ENCODE data around the gene MIEN1.
"Not testable (repeated sequence)": the region's sequence is repeated elsewhere in the genome, so short reads cannot be mapped to it uniquely, and the experiment has no call there.

The MIEN1 gene

DNA sequence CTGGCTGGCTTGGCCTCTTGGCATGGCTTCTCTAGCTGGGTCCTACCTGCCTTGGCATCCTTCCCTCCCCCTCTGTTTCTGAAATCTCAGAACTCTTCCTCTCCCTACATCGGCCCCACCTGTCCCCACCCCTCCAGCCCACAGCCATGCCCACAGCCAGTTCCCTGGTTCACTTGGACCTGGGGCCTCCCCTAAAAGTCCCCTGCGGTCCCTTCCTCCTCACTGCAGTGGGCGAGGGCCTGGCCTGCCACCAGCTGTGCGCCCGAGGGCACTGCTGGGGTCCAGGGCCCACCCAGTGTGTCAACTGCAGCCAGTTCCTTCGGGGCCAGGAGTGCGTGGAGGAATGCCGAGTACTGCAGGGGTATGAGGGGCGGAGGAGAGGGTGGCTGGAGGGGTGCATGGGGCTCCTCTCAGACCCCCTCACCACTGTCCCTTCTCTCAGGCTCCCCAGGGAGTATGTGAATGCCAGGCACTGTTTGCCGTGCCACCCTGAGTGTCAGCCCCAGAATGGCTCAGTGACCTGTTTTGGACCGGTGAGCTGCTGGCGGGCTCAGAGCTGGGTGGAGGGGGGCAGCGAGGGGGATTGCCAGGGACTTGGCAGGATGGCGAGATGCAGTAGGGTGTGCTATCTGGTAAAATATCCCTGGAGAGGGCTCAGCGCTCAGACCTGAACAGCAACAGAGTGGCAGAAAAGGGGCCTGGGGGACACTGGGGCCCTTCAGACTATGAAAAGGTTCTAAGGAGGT, 14.1 kb downstream of the MIEN1 start:
- no peak for DNase-seq (ENCODE audit: low read depth)

DNA sequence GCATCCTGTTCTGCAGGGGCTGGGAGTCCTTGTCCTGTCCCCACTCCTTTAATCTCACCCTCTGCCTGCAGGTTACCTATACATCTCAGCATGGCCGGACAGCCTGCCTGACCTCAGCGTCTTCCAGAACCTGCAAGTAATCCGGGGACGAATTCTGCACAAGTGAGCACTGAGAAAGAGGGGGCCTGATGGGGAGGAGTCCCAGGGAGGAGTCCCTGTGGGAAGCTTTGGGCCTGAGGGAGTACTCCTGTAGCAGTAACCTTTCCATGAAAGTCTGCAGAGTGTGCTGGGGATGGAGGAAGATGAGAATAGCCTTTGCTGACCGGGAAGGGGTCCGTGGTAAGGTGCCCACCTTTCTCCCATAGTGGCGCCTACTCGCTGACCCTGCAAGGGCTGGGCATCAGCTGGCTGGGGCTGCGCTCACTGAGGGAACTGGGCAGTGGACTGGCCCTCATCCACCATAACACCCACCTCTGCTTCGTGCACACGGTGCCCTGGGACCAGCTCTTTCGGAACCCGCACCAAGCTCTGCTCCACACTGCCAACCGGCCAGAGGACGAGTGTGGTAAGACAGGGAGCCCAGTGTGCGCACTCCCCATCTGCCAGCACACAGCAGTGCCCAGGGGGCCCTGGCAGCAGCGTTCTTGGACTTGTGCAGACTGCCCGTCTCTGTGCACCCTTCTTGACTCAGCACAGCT, 14.8 kb downstream of the MIEN1 start:
- no peak for DNase-seq (ENCODE audit: low read depth)

DNA sequence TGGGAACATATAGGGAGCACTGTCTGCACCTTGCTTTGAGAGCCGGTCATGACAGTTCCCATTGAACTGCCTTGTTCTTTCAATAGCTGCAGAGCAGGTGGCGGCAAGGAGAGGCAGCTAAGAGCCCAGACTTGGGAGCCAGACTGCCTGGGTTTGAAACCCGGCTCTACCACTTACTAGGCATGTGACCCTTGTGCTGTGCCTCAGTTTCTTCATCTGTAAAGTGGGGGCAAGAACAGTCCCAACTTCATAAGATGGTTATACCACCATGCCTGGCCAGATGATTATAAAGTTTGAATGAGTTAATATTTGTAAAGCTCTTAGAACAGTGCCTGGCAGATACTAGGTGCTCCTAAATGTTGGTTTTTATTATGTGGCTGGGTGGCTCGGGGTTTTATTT, 16.1 kb downstream of the MIEN1 start:
- no peak for DNase-seq (ENCODE audit: low read depth)

DNA sequence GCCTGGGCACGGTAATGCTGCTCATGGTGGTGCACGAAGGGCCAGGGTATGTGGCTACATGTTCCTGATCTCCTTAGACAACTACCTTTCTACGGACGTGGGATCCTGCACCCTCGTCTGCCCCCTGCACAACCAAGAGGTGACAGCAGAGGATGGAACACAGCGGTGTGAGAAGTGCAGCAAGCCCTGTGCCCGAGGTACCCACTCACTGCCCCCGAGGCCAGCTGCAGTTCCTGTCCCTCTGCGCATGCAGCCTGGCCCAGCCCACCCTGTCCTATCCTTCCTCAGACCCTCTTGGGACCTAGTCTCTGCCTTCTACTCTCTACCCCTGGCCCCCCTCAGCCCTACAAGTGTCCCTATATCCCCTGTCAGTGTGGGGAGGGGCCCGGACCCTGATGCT, 18.5 kb downstream of the MIEN1 start:
- no peak for DNase-seq (ENCODE audit: low read depth)

DNA sequence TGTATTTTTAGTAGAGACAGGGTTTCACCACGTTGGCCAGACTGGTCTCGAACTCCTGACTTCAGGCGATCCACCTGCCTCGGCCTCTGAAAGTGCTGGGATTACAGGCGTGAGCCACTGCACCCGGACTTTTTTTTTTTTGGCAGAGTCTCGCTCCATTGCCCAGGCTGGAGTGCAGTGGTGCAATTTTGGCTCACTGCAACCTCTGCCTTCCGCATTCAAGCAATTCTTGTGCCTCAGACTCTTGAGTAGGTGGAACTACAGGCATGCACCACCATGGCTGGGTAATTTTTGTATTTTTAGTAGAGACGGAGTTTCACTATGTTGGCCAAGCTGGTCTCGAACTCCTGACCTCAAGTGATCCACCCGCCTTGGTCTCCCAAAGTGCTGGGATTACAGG, 19.3 kb downstream of the MIEN1 start:
- not testable (repeated sequence) for DNase-seq (ENCODE audit: low read depth)

DNA sequence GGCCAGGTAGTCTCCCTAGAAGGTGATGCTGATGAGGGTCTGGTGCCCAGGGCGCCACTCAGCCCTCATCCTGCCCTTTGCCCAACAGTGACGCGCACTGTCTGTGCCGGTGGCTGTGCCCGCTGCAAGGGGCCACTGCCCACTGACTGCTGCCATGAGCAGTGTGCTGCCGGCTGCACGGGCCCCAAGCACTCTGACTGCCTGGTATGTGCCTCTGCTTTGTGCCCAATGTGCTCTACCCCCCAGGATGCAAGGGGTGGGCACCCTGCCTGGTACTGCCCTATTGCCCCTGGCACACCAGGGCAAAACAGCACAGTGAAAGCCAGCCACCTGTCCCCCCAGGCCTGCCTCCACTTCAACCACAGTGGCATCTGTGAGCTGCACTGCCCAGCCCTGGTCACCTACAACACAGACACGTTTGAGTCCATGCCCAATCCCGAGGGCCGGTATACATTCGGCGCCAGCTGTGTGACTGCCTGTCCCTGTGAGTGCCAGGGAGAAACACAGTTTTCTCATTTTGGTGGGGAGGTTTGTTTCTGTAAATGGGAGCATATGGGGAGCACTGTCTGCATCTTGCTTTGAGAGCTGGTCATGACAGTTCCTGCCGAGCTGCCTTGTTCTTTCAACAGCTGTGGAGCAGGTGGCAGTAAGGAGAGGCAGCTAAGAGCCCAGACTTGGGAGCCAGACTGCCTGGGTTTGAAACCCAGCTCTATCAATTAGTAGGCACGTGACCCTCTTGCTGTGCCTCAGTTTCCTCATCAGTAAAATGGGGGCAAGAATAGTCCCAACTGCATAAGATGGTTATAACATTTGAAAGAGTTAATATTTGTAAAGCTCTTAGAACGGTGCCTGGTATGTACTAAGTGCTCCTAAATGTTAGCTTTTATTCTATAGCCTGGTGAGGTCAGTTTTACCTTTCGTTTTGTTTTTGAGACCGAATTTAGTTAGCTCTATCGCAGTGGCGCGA, 20.1 kb downstream of the MIEN1 start:
- DNase-seq (ENCODE audit: low read depth) = no peak

DNA sequence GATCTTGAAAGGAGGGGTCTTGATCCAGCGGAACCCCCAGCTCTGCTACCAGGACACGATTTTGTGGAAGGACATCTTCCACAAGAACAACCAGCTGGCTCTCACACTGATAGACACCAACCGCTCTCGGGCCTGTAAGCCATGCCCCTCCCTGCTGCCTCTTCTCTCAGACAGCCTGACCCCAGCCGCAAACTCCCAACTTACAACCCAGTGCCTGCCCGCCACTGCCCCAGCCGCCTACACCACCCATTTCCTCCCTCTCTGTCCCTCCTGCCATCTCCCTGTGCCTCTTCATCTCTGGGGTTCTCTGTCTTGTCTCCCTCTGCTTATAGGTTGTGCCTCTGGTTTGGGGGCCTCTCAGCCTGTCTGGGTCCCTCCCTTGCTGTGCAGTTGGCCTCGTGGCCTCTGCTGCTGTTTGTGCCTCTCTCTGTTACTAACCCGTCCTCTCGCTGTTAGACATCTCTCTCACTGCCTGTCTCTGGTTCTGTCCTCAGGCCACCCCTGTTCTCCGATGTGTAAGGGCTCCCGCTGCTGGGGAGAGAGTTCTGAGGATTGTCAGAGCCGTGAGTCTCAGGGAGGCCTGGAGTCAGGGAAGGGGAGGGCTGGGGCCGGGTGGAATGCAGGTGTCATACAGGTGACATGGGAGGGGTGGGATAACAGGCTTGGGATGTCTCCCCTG, 20.9 kb downstream of the MIEN1 start:
- no peak for DNase-seq (ENCODE audit: low read depth)

DNA sequence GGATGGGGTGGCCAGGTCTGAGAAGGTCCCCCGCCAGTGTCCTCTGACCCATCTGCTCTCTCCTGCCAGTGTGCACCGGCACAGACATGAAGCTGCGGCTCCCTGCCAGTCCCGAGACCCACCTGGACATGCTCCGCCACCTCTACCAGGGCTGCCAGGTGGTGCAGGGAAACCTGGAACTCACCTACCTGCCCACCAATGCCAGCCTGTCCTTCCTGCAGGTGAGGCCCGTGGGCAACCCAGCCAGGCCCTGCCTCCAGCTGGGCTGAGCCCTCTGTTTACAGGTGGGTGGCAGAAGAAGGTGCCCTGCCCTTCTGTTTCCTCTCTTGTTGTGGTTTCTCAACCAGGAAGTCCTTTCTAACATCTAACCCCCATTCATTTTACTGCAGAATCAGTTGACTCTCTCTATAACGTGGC, 23.4 kb downstream of the MIEN1 start:
- DNase-seq (ENCODE audit: low read depth) = no peak

DNA sequence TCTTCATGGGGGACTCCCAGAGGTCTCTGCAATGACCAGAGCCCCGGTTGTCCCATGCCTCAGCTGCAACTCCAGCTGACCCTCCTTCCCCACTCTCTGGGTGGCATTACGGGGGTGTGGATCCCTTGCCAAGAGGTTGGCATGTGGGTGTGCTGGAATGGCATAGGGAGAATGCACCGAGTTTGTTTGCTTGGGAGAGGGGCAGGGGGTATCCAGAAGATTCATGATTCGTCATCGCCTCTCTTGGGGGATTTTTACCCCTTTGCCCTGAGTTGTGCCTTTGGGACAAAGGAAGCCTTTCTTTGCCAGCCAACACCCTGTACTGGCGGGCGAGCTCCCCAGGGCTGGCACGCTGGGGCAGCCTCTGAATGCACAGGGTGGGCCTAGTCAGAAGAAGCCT, 23.9 kb downstream of the MIEN1 start:
- no peak for DNase-seq (ENCODE audit: low read depth)

DNA sequence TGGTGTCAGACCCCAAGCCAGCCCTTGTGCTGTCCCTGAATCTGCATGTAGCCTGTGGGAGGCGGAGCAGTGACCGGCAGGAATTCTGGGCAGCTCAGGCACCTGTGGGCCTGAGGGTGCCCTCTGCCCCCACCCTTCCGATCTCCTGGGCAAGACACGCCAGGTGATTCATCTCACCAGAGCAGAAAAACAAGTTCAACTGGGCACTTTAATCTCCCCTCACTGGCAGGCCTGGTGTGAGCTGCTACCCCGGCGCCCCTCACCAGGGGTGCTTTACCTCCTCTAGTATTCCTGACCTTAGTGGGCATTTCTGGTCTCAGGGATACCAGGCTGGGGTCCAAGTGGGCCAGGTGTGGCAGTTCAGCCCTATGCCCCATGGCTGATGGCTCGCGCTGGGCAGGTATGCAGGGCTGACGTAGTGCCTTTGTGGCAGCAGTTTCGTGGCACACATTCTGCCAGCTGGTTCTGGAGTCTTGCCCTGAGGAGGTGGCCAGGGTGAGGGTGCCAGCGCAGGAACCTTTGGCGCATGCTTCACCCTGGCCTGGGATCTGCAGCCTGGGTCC, 24.5 kb downstream of the MIEN1 start:
- DNase-seq (ENCODE audit: low read depth) = no peak

DNA sequence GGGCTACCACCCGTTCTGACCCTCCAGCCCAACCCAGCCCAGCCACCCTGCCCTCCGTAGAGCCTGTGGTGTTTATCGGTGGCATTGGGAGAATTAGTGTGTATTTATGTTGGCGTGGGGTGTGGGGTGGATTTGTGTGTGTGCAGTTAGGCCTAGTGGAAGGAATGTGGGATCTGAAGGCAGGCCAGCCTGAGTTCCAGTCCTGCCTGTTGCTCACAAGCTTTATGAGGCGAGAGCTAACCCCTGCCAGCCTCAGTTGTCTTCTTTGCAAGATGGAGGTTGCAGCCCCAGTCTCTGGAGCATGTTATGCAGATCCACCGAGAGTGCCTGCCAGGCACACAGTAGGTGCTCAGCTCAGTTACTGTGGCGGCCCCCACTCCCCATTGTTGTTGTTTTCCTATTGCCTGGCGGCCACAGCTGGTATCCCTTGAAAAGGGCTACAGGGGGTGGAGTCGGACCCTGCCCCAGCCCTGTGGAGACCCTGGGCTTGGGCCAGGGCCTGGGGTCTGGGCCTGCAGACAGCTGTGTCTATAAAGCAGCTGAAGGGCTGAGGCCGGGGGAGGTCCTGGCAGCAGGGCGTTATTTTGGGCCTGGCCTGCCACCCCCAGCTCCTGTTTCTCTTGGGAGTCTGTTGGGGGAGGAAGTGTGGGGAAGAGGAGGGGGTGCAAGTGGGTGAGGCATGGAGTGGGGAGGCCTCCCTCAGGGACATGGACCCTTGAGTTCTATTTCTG, 25.3 kb downstream of the MIEN1 start:
- DNase-seq (ENCODE audit: low read depth) = no peak

DNA sequence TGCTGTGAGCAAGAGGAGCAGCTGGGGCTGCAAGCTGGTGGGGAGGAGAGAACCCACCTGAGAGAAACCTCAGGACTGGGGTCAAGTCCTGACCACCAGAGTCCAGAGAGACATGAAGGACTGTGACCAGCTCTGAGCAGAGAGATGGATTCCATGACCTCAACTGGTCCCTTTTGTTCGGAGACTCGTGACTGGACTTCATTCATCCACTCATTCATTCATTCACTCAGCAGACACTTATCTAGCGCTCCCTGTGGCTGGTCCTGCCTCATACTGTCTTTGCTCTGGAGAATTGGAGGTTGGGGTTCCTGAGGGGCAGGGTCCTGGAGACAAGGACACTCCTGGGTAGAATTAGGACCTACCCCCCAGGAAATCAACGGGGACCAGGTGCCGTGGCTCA, 26.4 kb downstream of the MIEN1 start:
- no peak for DNase-seq (ENCODE audit: low read depth)

DNA sequence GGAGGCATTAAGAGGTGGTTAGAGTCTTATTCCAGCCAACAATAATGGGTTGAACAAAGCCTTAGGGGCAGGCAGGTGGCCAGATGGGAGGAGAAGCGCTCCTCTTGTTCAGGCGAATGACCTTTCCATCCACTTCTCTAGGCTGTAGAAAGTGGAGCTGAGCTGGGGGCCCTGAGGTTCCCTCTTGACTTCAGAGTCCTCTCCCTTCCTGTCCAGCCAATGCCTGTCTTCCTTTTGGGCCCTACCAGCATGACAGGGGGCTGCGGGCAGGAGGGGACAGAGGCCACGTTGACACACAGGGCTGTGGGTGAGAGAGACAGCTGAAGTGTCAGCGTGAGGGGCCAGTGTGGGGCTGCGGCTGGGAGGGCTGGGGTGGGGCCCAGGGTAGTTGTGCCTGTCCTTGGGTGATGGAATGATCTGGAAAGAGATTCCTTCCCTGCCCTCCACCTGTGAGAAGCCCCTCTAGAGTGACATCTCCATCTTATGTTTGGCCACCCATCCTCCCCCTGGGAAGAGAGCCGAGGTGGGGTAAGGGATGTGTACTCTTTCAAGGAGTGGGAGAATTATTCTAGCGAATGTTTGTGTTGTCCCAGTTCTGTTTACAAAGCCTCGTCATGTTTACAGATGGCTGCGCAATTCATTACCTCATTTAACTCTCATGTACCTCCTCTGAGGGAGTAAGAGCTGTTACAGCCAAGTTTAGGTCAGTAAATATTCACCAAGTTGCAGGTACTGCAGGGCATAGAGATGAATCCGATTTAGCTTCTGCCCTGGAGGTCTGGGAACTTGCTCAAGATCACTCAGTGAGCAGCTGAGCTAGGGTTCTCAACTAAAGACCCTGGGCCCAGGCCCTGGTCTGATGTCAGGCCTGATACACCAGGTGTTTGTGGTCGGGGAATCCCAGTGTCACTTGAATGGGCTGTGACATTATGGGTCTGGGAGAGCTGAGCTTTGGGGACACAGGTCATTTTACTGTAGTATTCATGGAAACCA, 27.1 kb downstream of the MIEN1 start:
- no peak for DNase-seq (ENCODE audit: low read depth)

DNA sequence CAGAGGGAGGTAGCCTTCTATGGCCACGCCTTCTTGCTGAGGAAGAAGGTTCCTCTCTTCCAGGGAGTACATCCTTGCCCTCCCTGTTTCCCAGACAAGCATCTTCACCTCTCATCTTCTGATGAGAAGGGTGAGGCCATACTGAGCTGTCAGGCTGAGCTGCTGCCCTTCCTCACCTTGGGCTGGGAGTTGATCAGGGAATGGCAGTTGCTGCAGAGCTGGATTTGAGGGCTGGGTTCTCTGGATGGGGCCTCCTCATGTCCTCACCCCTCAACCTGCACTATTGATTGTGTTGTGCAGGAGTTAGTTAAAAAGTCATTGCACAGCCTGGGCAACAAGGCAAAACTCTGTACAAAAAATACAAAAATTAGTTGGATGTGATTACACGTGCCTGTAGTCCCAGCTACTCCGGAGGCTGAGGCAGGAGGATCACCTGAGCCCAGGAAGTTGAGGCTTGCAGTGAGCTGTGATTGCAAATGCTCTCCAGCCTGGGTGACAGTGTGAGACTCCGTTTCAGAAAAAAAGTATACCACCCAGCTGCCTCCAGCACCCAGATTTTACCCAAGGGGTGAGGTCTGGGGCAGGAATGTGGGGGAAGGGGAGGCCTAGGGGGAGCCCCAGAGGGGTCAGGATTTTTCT, 28.4 kb downstream of the MIEN1 start:
- no peak for DNase-seq (ENCODE audit: low read depth)

DNA sequence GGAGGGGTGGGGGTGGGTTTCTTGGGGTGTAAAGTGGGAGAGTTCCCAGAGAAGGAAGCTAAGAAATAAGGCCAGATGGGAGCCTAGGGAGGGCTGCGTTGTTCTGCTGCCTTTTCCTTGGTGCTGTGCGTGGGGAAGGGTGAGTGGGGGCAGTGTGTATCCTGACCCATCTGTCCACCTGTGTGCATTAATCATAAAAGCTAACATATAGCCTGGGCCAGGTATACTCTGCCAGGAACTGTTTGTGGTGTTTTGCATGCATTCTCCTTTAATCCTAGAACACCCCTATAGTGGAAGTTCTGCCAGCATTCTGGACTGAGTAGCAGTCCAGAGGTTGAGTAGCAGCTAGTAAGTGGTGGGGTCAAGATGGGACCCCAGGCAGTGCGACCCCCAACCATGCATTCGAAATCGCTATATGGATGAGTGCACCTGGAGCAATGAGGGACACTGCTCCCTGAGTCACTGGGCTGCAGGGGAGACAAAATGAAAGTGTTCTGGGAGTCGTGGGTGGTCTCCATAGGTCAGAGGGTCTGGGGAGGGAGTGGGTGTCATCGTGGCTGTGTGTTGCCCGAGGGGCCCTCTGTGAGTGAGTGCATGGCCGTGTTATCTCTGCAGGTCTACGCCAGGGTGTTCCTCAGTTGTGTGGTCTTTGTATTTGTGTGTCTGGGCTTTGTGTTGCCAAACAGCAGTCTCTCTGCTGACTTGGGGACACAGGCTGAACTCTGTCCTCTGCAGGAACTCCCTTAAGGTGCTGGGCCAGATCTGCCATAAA, 29.1 kb downstream of the MIEN1 start:
- DNase-seq (ENCODE audit: low read depth) = no peak

DNA sequence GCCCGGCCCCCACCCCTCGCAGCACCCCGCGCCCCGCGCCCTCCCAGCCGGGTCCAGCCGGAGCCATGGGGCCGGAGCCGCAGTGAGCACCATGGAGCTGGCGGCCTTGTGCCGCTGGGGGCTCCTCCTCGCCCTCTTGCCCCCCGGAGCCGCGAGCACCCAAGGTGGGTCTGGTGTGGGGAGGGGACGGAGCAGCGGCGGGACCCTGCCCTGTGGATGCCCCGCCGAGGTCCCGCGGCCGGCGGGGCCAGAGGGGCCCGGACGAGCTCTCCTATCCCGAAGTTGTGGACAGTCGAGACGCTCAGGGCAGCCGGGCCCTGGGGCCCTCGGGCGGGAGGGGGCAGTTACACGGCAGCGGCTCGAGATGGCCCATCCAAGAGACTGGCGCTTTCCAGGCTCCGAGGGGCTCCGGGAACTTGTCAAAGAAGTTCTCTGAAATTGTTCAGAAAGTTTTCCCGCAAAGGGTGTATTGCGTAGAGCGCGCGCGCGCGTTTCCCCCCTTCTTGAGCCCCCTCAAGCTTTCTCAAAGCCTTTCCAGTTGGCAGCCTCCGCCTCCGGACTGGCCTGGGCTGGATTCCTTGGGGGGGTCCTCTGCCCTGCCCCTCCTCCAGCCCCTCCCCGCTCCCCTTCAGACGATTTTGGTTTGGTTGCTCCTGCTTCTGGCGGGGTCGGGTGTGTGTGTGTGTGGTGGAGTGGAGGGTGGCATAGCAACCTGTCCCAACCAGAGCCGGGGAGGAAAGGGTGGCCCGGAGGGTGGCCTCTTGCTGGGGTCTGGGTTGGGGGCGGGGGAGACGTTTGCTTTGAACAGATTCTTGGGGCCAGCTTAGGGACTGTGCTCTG, 30.0 kb downstream of the MIEN1 start:
- no peak for DNase-seq (ENCODE audit: low read depth)

DNA sequence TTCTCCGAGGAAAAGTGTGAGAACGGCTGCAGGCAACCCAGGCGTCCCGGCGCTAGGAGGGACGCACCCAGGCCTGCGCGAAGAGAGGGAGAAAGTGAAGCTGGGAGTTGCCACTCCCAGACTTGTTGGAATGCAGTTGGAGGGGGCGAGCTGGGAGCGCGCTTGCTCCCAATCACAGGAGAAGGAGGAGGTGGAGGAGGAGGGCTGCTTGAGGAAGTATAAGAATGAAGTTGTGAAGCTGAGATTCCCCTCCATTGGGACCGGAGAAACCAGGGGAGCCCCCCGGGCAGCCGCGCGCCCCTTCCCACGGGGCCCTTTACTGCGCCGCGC, 30.5 kb downstream of the MIEN1 start, which contains the start of gene ERBB2:
Gene ERBB2 (plus strand): TSS at position 247 of the 330 bp plus-strand sequence. CDS start 175 bp downstream, outside the sequence.
- no peak for DNase-seq (ENCODE audit: low read depth)

All from CMK (cell line).